K562 (cell line): ENCODE measurements around the gene PARP14. TPM values are rescaled to one million over a fixed set of nuclear protein-coding genes. Genes with fewer than 3 reads are reported as not detected.

Source experiments
- ARHGAP35 ChIP-seq: fragments of 450-650 bp; IDR thresholded peaks from 2 replicates; pipeline ENCODE4 v1.6.1; 2018; ENCODE audit not compliant: partially characterized antibody
- CTBP1 ChIP-seq: fragments of 450-650 bp; IDR thresholded peaks from 2 replicates; pipeline ENCODE4 v1.6.1; 2016; ENCODE audit warnings: borderline replicate concordance
- KLF6 ChIP-seq: fragments of 250-450 bp; sonication (Bioruptor Pico); IDR thresholded peaks from 2 replicates; pipeline ENCODE4 v1.4.0; 2020; ENCODE audit warnings: mild to moderate bottlenecking, moderate library complexity, borderline replicate concordance
- MCM3 ChIP-seq: fragments of 450-650 bp; IDR thresholded peaks from 2 replicates; pipeline ENCODE4 v1.6.1; 2016
- RAD21 ChIP-seq, 2 experiments: fragments of 250-450 bp in 1 of 2; fragments of 450-650 bp in 1 of 2; sonication (Bioruptor Pico) in 1 of 2; formaldehyde crosslinking in 1 of 2; IDR thresholded peaks in 1 of 2; conservative IDR thresholded peaks in 1 of 2; 2 replicates each; pipeline versions ENCODE4 v1.4.0 to v1.8.0; 2020 to 2022; ENCODE audit warnings: mild to moderate bottlenecking in 2 of 2, moderate library complexity in 1 of 2
- SMC3 ChIP-seq: conservative IDR thresholded peaks from 2 replicates; pipeline ENCODE4 v1.6.1; 2011; ENCODE audit warnings: low read depth, low read length, improper control_type of control experiment; ENCODE audit not compliant: insufficient read depth
- polyA plus RNA-seq, 8 experiments: library from polyadenylated mRNA; depleted of rRNA in 4 of 8; stranded (reverse) in 5 of 8; unstranded in 3 of 8; fragments of >200 nt; fragmentation: Nextera tagmentation in 2 of 8; fragmentation: Illumina TruSeq in 1 of 8; extraction: Ambion mirVana in 2 of 8; extraction: Trizol in 1 of 8; gene quantifications; 2 replicates each; pipeline versions ENCODE4 v1.2.1 to v1.2.3, GENCODE V29; 2011 to 2014; ENCODE audit warnings: inconsistent platforms in 1 of 8, missing spikeins in 1 of 8
- total RNA-seq, 7 experiments: library from RNA; depleted of rRNA in 6 of 7; stranded (reverse); fragments of >200 nt in 6 of 7; fragmentation: Illumina TruSeq in 2 of 7; extraction: Trizol in 2 of 7; gene quantifications; 2 replicates each; pipeline versions ENCODE4 v1.2.1 to v1.2.3, GENCODE V29; 2011 to 2021; ENCODE audit warnings: low replicate concordance in 1 of 7
- TF ChIP-seq, protein P1 (sequence below), 2 experiments: fragments of 450-650 bp; formaldehyde crosslinking in 1 of 2; IDR thresholded peaks; 2 replicates each; pipeline versions ENCODE4 v1.4.0 to v1.6.1; 2014 to 2020; ENCODE audit warnings: mild to moderate bottlenecking in 2 of 2, borderline replicate concordance in 1 of 2, low read depth in 1 of 2

PARP14 gene
- total and polyA plus RNA-seq, 9 of the 15 experiments (the other 6 are each of a cell fraction or from before 2014, with no cell fraction given) = 3.1 to 14.4 (median 9.0) TPM

DNA sequence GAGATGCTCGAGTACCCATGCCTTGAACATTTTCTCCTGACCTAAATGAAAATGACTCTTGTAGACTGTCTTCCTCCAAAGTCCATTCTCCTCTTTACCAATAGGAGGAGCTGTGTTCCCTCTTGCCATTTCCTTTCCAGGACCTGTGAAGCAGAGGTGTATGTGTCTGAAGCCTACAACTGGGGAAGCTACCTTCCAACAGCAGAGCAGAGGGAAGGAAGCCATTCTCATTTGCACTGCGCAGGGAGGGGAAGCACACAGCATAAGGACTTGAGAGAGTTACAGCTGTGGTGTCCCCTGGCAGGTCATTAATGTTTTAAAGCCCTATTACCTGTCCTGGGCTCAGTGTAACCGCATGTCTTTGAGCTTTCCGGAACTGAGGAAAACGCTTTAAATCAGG is 74.3 kb downstream of the PARP14 start (continued):
- TF ChIP-seq, protein P1, sequence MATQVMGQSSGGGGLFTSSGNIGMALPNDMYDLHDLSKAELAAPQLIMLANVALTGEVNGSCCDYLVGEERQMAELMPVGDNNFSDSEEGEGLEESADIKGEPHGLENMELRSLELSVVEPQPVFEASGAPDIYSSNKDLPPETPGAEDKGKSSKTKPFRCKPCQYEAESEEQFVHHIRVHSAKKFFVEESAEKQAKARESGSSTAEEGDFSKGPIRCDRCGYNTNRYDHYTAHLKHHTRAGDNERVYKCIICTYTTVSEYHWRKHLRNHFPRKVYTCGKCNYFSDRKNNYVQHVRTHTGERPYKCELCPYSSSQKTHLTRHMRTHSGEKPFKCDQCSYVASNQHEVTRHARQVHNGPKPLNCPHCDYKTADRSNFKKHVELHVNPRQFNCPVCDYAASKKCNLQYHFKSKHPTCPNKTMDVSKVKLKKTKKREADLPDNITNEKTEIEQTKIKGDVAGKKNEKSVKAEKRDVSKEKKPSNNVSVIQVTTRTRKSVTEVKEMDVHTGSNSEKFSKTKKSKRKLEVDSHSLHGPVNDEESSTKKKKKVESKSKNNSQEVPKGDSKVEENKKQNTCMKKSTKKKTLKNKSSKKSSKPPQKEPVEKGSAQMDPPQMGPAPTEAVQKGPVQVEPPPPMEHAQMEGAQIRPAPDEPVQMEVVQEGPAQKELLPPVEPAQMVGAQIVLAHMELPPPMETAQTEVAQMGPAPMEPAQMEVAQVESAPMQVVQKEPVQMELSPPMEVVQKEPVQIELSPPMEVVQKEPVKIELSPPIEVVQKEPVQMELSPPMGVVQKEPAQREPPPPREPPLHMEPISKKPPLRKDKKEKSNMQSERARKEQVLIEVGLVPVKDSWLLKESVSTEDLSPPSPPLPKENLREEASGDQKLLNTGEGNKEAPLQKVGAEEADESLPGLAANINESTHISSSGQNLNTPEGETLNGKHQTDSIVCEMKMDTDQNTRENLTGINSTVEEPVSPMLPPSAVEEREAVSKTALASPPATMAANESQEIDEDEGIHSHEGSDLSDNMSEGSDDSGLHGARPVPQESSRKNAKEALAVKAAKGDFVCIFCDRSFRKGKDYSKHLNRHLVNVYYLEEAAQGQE (IDR thresholded peaks at IDR 0.05; ENCODE audit: borderline replicate concordance) = peak; percentile 43; the same call in 1 of the 2 replicates
- TF ChIP-seq, protein P1 (CRISPR knock-in tag; IDR thresholded peaks at IDR 0.05; ENCODE audit: low read depth) = no peak
- peak; percentile 43 to 73 for TF ChIP-seq RAD21 (CRISPR knock-in tag; conservative IDR thresholded peaks at IDR 0.05 in 1 of 2, IDR thresholded peaks at IDR 0.05 in 1 of 2)
- no peak for TF ChIP-seq KLF6 (CRISPR knock-in tag)
- no peak for TF ChIP-seq MCM3
- peak; percentile 35; the same call in 1 of the 2 replicates for TF ChIP-seq SMC3
- TF ChIP-seq CTBP1 = no peak
- TF ChIP-seq ARHGAP35 = no peak
- TF ChIP-seq, all 486 proteins: peak for 4
